SU-DHL-6 (cell line): ENCODE measurements around the gene SOX14.

Experiments used
- EZH2phosphoT487 ChIP-seq: fragments of 200-600 bp; sonication (generic), shearing (Covaris generic); conservative IDR thresholded peaks from 2 replicates; pipeline ENCODE4 v1.6.1; 2018; ENCODE audit warnings: mild to moderate bottlenecking, antibody characterized with exemption, low read length, moderate library complexity, mixed read lengths
- TF ChIP-seq, protein P1 (sequence below): fragments of 200-600 bp; sonication (generic); IDR thresholded peaks from one replicate; pipeline ENCODE4 v1.5.1; 2017; ENCODE audit warnings: antibody characterized with exemption, mild to moderate bottlenecking, low read length, moderate library complexity; ENCODE audit not compliant: insufficient read depth, poor library complexity, severe bottlenecking

DNA sequence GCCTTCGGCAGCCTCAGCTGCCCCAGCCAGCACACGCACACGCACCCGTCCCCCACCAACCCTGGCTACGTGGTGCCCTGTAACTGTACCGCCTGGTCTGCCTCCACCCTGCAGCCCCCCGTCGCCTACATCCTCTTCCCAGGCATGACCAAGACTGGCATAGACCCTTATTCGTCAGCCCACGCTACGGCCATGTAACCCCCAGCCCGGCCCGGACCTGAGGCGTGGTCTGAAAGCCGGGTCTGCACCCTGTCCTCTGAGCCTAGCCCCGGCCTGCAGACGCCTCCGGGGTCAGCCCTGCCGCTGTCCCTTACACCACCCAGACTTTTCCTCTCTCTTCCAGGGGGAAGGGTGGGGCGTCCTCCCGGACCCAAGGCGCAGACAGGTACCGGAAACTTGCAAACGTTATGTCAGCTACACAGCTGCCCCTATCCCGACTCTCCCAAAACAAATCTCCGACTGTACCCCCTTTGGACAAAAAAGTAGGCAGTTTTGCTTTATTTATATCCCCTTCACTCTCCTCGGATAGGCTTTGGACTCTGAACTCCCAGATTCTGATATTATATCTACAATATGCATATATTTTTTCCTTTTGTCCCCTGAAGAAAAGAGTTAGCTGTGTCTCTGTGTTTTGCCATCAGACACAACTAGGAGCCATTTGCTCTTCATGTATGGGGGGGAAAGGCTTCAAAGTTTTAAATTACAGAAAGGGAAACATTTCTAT is 1.4 kb downstream of the SOX14 start:
- TF ChIP-seq EZH2phosphoT487: no peak
- TF ChIP-seq, protein P1, sequence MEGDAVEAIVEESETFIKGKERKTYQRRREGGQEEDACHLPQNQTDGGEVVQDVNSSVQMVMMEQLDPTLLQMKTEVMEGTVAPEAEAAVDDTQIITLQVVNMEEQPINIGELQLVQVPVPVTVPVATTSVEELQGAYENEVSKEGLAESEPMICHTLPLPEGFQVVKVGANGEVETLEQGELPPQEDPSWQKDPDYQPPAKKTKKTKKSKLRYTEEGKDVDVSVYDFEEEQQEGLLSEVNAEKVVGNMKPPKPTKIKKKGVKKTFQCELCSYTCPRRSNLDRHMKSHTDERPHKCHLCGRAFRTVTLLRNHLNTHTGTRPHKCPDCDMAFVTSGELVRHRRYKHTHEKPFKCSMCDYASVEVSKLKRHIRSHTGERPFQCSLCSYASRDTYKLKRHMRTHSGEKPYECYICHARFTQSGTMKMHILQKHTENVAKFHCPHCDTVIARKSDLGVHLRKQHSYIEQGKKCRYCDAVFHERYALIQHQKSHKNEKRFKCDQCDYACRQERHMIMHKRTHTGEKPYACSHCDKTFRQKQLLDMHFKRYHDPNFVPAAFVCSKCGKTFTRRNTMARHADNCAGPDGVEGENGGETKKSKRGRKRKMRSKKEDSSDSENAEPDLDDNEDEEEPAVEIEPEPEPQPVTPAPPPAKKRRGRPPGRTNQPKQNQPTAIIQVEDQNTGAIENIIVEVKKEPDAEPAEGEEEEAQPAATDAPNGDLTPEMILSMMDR: no peak
